Pancreas (tissue), 10 donors: ENCODE data around the gene KANSL3. TPM values are rescaled to one million over a fixed set of nuclear protein-coding genes. Genes with fewer than 3 reads are reported as not detected.
"Not testable (repeated sequence)": the region's sequence is repeated elsewhere in the genome, so short reads cannot be mapped to it uniquely, and the experiment has no call there.

Experiments used
- ATAC-seq, 4 donors: fragments of 200-7000 bp; cut with Tn5 transposase; one replicate each; pipeline versions ENCODE4 v1.8.0 to v1.9.1; 2020; ENCODE audit warnings: mild to moderate bottlenecking in 4 of 4, moderate library complexity in 4 of 4
- DNase-seq, 6 donors: peaks; one replicate each; pipeline ENCODE4 v3.0.0-alpha.2; 2020
- FAIRE-seq: peaks from 2 replicates; lab custom pipeline; 2012; peaks lifted over from hg19 to GRCh38; lab: Jason Lieb, UNC
- H3K27ac ChIP-seq, 4 donors: fragments of 200-600 bp; sonication (generic); 1 replicate in 3 of 4; 2 replicates in 1 of 4; pipeline versions ENCODE4 v1.5.0 to v1.8.0; 2020
- H3K27me3 ChIP-seq, 4 donors: fragments of 200-600 bp; one replicate each; pipeline ENCODE4 v1.8.0; 2021
- H3K36me3 ChIP-seq, 3 donors: fragments of 200-600 bp; sonication (generic) in 1 of 3; one replicate each; pipeline versions ENCODE4 v1.5.0 to v1.8.0; 2020 to 2021
- H3K4me1 ChIP-seq, 3 donors: fragments of 200-600 bp; one replicate each; pipeline ENCODE4 v1.8.0; 2021
- H3K4me3 ChIP-seq, 4 donors: fragments of 200-600 bp; sonication (generic) in 2 of 4; one replicate each; pipeline versions ENCODE4 v1.5.0 to v1.8.0; 2020 to 2021
- H3K9me3 ChIP-seq, 4 donors: fragments of 200-600 bp; one replicate each; pipeline ENCODE4 v1.8.0; 2021
- WGBS, 2 donors: extraction: QIAGEN DNeasy Blood & Tissue Kit; methylation state at CpG; one replicate each; pipeline ENCODE4 v1.1.7; 2013; 5-methylcytosine and 5-hydroxymethylcytosine counted together
- intact Hi-C, 3 donors: fragments of 100-400 bp; cut with DNase I; formaldehyde crosslinking; loops; one replicate each; pipeline versions ENCODE4 v1.11.1 to v1.14.2; 2022
- polyA plus RNA-seq, 2 donors: library from polyadenylated mRNA; stranded (reverse); fragments of 200-250 nt; gene quantifications; one replicate each; pipeline ENCODE4 v1.2.3, GENCODE V29; 2013
- total RNA-seq, 6 donors: library from RNA; stranded (reverse); fragmentation: NEBNext Ultra II Directional in 4 of 6; extraction: Animal tissue kit (Norgen Biotek cat#: 25700) in 4 of 6; gene quantifications; one replicate each; pipeline versions ENCODE4 v1.2.1 to v1.2.4, GENCODE V29; 2021 to 2023
- TF ChIP-seq, protein P1 (sequence below), 4 donors: fragments of 200-600 bp; sonication (generic) in 3 of 4; IDR thresholded peaks; one replicate each; pipeline versions ENCODE4 v1.5.0 to v1.8.0; 2021; ENCODE audit warnings: antibody characterized with exemption in 4 of 4
- donor health status: healthy with polysubstance abuse.
- donor health status: DM: no; HTN: no; CAD: no; lungs with moderate emphysema.
- donor health status: DM: no; HTN: no; CAD: no.
- donor health status: control.
- donor health status: control.
- donor health status: Bipolar disorder and iron deficiency.
- donor health status: DM: yes; HTN: yes; CAD: no.
- donor health status: DM: no; HTN: no; CAD: no.
- donor health status: DM: no; HTN: no; CAD: no.
- donor health status: DM: yes; HTN: yes; CAD: no.

Gene KANSL3
- total and polyA plus RNA-seq, 8 donors: 14.8 to 28.9 (median 19.2) TPM

DNA sequence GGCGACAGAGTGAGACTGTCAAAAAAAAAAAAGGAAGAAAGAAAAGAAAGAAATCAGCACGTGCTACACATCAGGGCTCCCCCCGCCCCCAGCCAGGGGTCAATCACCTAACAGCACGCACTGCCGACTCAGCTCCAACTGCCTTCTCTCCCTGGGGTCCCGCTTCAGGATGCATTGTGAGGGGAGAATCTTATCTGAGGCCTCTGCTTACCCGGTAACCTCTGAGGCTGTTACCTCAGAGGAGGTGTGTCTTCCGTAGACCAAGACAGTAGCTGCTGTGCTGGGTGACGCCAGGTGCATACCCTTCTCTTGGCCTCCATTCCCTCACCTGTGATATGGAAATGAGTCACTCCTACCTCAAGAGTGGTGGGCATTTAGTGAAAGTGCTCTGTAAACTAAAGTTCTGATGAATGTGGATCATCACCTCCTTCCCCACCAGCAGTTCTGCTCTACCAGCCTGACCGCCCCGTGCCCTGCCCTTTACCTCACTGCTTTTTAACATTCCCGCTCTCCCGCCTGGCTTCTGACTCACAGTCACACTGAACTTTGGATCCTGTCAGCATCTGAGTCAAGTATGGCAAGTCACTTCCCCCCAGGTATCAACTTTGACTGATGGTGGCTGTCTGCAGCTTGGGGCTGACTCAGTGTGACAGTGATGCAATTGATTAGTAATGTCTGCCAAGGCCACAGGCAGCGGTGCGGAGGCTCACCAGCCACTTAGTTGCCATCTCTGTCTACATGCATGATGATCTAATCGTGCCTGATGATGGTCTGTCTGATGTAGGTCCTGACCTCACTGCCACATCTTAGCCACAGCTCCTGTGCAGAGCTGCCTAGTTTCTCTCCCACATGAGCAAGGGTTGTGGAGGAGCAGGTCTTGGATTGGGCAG, 81.4 kb downstream of the KANSL3 start:
- FAIRE-seq (no peak), DNase-seq (peak in 2 of 6 donors; percentile 22 to 65), ATAC-seq (peak; percentile 47 to 74 (median 62))
- no peaks in the 10 kb centered on the region for H3K4me1 ChIP-seq
- 74 to 76% methylated on average over 16 of the region's 16 CpGs for WGBS, 2 donors
- no peaks in the 10 kb centered on the region for H3K9me3 ChIP-seq
- no peaks in the 10 kb centered on the region for H3K36me3 ChIP-seq
- H3K27ac ChIP-seq: no peak overlapping the region
- intact Hi-C loops: no loop called here
- TF ChIP-seq, protein P1, sequence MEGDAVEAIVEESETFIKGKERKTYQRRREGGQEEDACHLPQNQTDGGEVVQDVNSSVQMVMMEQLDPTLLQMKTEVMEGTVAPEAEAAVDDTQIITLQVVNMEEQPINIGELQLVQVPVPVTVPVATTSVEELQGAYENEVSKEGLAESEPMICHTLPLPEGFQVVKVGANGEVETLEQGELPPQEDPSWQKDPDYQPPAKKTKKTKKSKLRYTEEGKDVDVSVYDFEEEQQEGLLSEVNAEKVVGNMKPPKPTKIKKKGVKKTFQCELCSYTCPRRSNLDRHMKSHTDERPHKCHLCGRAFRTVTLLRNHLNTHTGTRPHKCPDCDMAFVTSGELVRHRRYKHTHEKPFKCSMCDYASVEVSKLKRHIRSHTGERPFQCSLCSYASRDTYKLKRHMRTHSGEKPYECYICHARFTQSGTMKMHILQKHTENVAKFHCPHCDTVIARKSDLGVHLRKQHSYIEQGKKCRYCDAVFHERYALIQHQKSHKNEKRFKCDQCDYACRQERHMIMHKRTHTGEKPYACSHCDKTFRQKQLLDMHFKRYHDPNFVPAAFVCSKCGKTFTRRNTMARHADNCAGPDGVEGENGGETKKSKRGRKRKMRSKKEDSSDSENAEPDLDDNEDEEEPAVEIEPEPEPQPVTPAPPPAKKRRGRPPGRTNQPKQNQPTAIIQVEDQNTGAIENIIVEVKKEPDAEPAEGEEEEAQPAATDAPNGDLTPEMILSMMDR (IDR thresholded peaks at IDR 0.05): no peak
- H3K27me3 ChIP-seq: no peaks in the 10 kb centered on the region
- H3K4me3 ChIP-seq: no peak overlapping the region

DNA sequence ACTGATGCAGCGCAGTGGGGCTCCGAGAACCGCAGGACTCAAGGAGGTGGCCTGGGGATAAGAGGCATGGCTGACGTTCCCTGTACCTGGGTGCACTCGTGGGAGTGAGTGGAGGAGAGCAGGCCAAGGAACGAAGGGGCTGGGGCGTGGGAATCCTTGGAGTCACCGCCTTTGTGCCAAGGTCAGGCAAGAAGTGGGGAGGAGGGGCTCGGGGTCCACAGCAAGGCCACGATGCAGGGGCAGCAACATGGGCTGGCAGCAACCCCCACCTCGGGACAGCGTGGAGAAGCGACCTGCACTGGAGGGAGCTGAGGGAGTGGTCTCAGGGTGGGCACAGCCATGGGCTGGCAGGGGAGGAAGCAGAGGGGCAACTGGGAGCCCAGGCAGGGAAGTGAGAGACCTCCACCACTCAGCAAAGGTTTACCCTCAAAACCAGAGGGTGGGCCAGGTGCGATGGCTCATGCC, 82.9 kb downstream of the KANSL3 start:
- no peak overlapping the region for H3K4me3 ChIP-seq
- ATAC-seq (no peak), FAIRE-seq (no peak), DNase-seq (peak in 1 of 6 donors; percentile 18)
- no peaks in the 10 kb centered on the region for H3K36me3 ChIP-seq
- H3K4me1 ChIP-seq: no peaks in the 10 kb centered on the region
- intact Hi-C loops: no loop called here
- no peak overlapping the region for H3K27ac ChIP-seq
- no peaks in the 10 kb centered on the region for H3K27me3 ChIP-seq
- WGBS, 2 donors: 80 to 88% methylated on average over 14 of the region's 14 CpGs
- H3K9me3 ChIP-seq: no peaks in the 10 kb centered on the region
- TF ChIP-seq, protein P1 (IDR thresholded peaks at IDR 0.05): no peak

DNA sequence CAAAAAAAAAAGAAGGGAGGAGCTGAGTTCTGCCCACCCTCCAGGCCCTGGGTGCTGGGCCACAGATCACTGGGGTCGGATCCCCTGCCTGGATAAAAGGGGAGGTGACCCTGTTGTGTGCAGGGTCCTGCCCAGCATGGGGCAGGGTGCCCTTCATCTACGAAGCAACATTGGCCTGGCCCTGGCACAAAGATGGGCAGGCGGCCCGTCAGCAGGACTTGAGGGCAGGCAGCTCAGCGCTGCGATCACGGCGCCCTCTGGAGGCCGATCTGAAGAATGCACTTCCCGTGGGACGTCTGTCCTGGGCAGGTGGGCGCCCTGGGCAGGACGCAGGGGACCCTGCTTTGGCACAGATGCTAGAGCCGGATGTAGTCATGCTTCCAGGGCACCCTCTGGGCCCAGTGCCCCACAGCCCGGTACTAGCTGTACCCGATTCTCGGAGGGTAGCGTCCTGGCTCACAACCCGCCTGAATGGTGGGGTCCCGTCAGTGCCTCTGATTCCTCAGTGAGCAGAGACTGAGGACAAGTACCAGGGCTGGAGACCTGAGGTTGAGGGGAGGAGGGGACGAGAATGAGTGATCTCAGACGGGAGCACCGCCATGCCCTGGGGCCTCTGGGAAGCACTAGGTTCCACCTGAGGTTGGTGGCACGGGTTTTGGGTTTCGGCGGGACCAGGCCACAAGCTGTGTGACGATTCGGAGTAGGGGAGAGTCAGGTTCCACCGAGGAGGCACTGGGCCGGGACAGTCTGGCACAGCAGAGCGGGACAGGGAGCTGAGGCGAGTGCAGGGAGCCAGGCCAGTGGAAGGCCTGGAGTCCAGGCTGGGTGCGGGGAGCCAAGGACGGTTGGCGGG, 83.6 kb downstream of the KANSL3 start:
- ATAC-seq (peak; percentile 32 to 73 (median 66)), FAIRE-seq (no peak), DNase-seq (peak in 5 of 6 donors; percentile 48 to 89 (median 74))
- Histone ChIP-seq H3K27ac (no peak overlapping the region), H3K27me3 (no peaks in the 10 kb centered on the region), H3K4me1 (no peaks in the 10 kb centered on the region), H3K9me3 (no peaks in the 10 kb centered on the region), H3K4me3 (no peak overlapping the region), H3K36me3 (no peaks in the 10 kb centered on the region)
- WGBS, 2 donors: 36 to 41% methylated on average over 35 of the region's 35 CpGs
- intact Hi-C loops: loop anchor here in 1 of 3 donors (5.0 kb wide), 1 partner anchor 243 kb away; no protein-coding TSS in a partner anchor
- TF ChIP-seq, protein P1 (IDR thresholded peaks at IDR 0.05): peak; percentile 87 to 97 (median 92)

DNA sequence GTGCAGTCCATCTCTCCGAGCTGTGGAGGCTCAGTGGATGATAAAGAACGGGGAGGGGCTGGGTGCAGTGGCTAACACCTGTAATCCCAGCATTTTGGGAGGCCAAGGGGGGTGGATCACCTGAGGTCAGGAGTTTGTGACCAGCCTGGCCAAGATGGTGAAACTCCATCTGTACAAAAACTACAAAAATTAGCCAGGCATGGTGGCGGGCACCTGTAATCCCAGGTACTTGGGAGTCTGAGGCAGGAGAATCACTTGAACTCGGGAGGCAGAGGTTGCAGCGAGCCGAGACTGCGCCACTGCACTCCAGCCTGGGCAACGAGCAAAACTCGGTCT, 84.2 kb downstream of the KANSL3 start:
- not testable (repeated sequence) for H3K36me3 ChIP-seq, H3K9me3 ChIP-seq, H3K27me3 ChIP-seq, H3K4me3 ChIP-seq, H3K27ac ChIP-seq, H3K4me1 ChIP-seq, FAIRE-seq, ATAC-seq
- DNase-seq: peak in 1 of 6 donors; percentile 5
- WGBS, 2 donors: 57 to 62% methylated on average over 9 of the region's 9 CpGs
- intact Hi-C loops: loop anchor here in 1 of 3 donors (5.0 kb wide), 1 partner anchor 243 kb away; no protein-coding TSS in a partner anchor
